IMR-90 (cell line): ENCODE results near the gene CDX4. TPM values are rescaled to one million over a fixed set of nuclear protein-coding genes. Genes with fewer than 3 reads are reported as not detected.

Source experiments
- ATAC-seq: fragments of 200-7000 bp; cut with Tn5 transposase; 2 replicates; pipeline ENCODE4 v1.9.1; 2020; ENCODE audit warnings: low read depth, mild to moderate bottlenecking, moderate library complexity
- BruUV-seq: library from RNA; stranded (reverse); fragments of 400-500 nt; replicated peaks from 2 replicates; lab custom pipeline; 2021; lab: Mats Ljungman, UMichigan
- CTCF ChIA-PET: fragments of 300-600 bp; formaldehyde crosslinking; extraction: SDS; loops from one replicate; lab custom pipeline; 2021; ENCODE audit warnings: antibody characterized with exemption; lab: Yijun Ruan, JAX
- POLR2A ChIA-PET: fragments of 300-600 bp; sonication (Branson Sonifier 250); formaldehyde crosslinking; loops from one replicate; lab custom pipeline; 2022; ENCODE audit warnings: antibody characterized with exemption; ENCODE audit not compliant: unreplicated experiment; lab: Charles Lee
- DNase-seq: peaks from one replicate; pipeline ENCODE4 v3.0.0; 2013
- H2AFZ ChIP-seq: replicated peaks from 2 replicates; pipeline ENCODE3; 2013; ENCODE audit warnings: low read length, mild to moderate bottlenecking; ENCODE audit not compliant: poor library complexity
- H2AK5ac ChIP-seq: 2 replicates; pipeline ENCODE4 v1.6.1; 2013; ENCODE audit warnings: low read depth, low read length, inconsistent platforms
- H2AK9ac ChIP-seq: replicated peaks from 2 replicates; pipeline ENCODE3; 2013; ENCODE audit warnings: mild to moderate bottlenecking, low read depth, low read length, moderate library complexity; ENCODE audit not compliant: poor library complexity
- H2BK120ac ChIP-seq: 2 replicates; pipeline ENCODE4 v1.6.1; 2013; ENCODE audit warnings: low read depth, low read length, inconsistent platforms
- H2BK15ac ChIP-seq: 3 replicates; pipeline ENCODE4 v1.6.1; 2013; ENCODE audit warnings: low read depth, low read length, inconsistent platforms
- H2BK20ac ChIP-seq: 2 replicates; pipeline ENCODE4 v1.6.1; 2013; ENCODE audit warnings: low read depth, mild to moderate bottlenecking, inconsistent platforms, low read length, moderate library complexity
- H2BK5ac ChIP-seq: 2 replicates; pipeline ENCODE4 v1.6.1; 2013; ENCODE audit warnings: mild to moderate bottlenecking, low read depth, low read length, inconsistent platforms; ENCODE audit not compliant: poor library complexity, severe bottlenecking
- H3K14ac ChIP-seq: replicated peaks from 2 replicates; pipeline ENCODE4 v1.6.1; 2013; ENCODE audit warnings: low read depth, low read length, inconsistent platforms
- H3K18ac ChIP-seq: 2 replicates; pipeline ENCODE4 v1.6.1; 2013; ENCODE audit warnings: low read depth, low read length, control low read depth
- H3K23ac ChIP-seq: 2 replicates; pipeline ENCODE4 v1.6.1; 2013; ENCODE audit warnings: low read depth, low read length, inconsistent platforms
- H3K27ac ChIP-seq: 2 replicates; pipeline ENCODE4 v1.5.1; 2013; ENCODE audit warnings: mild to moderate bottlenecking, control low read depth, low read length; ENCODE audit not compliant: insufficient read depth
- H3K27me3 ChIP-seq: 2 replicates; pipeline ENCODE4 v1.6.1; 2013; ENCODE audit warnings: low read length; ENCODE audit not compliant: control insufficient read depth, insufficient read depth
- H3K36me3 ChIP-seq: 2 replicates; pipeline ENCODE4 v1.6.1; 2013; ENCODE audit warnings: low read length, mixed read lengths; ENCODE audit not compliant: control insufficient read depth, insufficient read depth
- H3K4ac ChIP-seq: 2 replicates; pipeline ENCODE4 v1.6.1; 2013; ENCODE audit warnings: low read depth, low read length, inconsistent platforms
- H3K4me1 ChIP-seq: 2 replicates; pipeline ENCODE4 v1.6.1; 2013; ENCODE audit warnings: low read length, mixed read lengths; ENCODE audit not compliant: control insufficient read depth, insufficient read depth
- H3K4me2 ChIP-seq: 2 replicates; pipeline ENCODE4 v1.6.1; 2013; ENCODE audit warnings: low read depth, mild to moderate bottlenecking, control low read depth, low read length, moderate library complexity
- H3K4me3 ChIP-seq: 2 replicates; pipeline ENCODE4 v1.5.1; 2013; ENCODE audit warnings: low read depth, mild to moderate bottlenecking, control low read depth, low read length, moderate library complexity; ENCODE audit not compliant: insufficient read depth
- H3K56ac ChIP-seq: 2 replicates; pipeline ENCODE4 v1.6.1; 2013; ENCODE audit warnings: low read length, inconsistent platforms; ENCODE audit not compliant: insufficient read depth; ENCODE audit errors: extremely low read depth
- H3K79me1 ChIP-seq, 2 experiments: 2 replicates each; pipeline ENCODE4 v1.6.1; 2013; ENCODE audit warnings: low read length in 2 of 2, inconsistent platforms in 1 of 2, low read depth in 1 of 2
- H3K9ac ChIP-seq: 2 replicates; pipeline ENCODE4 v1.6.1; 2013; ENCODE audit warnings: low read depth, low read length, control low read depth
- H3K9me1 ChIP-seq: 2 replicates; pipeline ENCODE4 v1.6.1; 2013; ENCODE audit warnings: low read length, inconsistent platforms; ENCODE audit not compliant: insufficient read depth
- H3K9me3 ChIP-seq: 2 replicates; pipeline ENCODE4 v1.6.1; 2013; ENCODE audit warnings: low read length; ENCODE audit not compliant: control insufficient read depth, insufficient read depth
- H4K20me1 ChIP-seq: 2 replicates; pipeline ENCODE4 v1.6.1; 2013; ENCODE audit warnings: low read length, inconsistent platforms; ENCODE audit not compliant: insufficient read depth
- H4K5ac ChIP-seq: 2 replicates; pipeline ENCODE4 v1.6.1; 2013; ENCODE audit warnings: mild to moderate bottlenecking, low read depth, low read length, control low read depth
- H4K8ac ChIP-seq, 2 experiments: 2 replicates each; pipeline ENCODE4 v1.6.1; 2013; ENCODE audit warnings: low read depth in 2 of 2, low read length in 2 of 2, control low read depth in 1 of 2, inconsistent platforms in 1 of 2
- H4K91ac ChIP-seq: 2 replicates; pipeline ENCODE4 v1.6.1; 2013; ENCODE audit warnings: low read depth, low read length, inconsistent platforms; ENCODE audit not compliant: insufficient read depth
- BHLHE40 ChIP-seq: fragments of 150-350 bp; IDR thresholded peaks from 2 replicates; pipeline ENCODE4 v1.6.1; 2016; ENCODE audit warnings: mild to moderate bottlenecking, low read depth, low read length
- CEBPB ChIP-seq: IDR thresholded peaks from 2 replicates; pipeline ENCODE4 v1.6.1; 2012; ENCODE audit warnings: low read depth, low read length, improper control_type of control experiment
- CHD1 ChIP-seq: IDR thresholded peaks from 2 replicates; pipeline ENCODE4 v1.6.1; 2012; ENCODE audit warnings: low read depth, low read length, improper control_type of control experiment
- FOS ChIP-seq: fragments of 150-350 bp; IDR thresholded peaks from 2 replicates; pipeline ENCODE4 v1.6.1; 2016; ENCODE audit warnings: low read depth, low read length
- MAFK ChIP-seq: IDR thresholded peaks from 2 replicates; pipeline ENCODE4 v1.6.1; 2012; ENCODE audit warnings: low read depth, low read length, improper control_type of control experiment
- MAZ ChIP-seq: IDR thresholded peaks from 2 replicates; pipeline ENCODE4 v1.6.1; 2012; ENCODE audit warnings: low read depth, mild to moderate bottlenecking, low read length, improper control_type of control experiment, moderate library complexity, borderline replicate concordance
- MXI1 ChIP-seq: IDR thresholded peaks from 2 replicates; pipeline ENCODE4 v1.6.1; 2012; ENCODE audit warnings: low read depth, mild to moderate bottlenecking, low read length, moderate library complexity, borderline replicate concordance
- NFE2L2 ChIP-seq: fragments of 150-350 bp; IDR thresholded peaks from 2 replicates; pipeline ENCODE4 v1.6.1; 2016; ENCODE audit warnings: low read depth, mild to moderate bottlenecking, low read length
- POLR2A ChIP-seq: IDR thresholded peaks from 2 replicates; pipeline ENCODE4 v1.6.1; 2012; ENCODE audit warnings: mild to moderate bottlenecking, low read depth, low read length
- RAD21 ChIP-seq: IDR thresholded peaks from 2 replicates; pipeline ENCODE4 v1.6.1; 2012; ENCODE audit warnings: low read length, improper control_type of control experiment
- RCOR1 ChIP-seq: IDR thresholded peaks from 2 replicates; pipeline ENCODE4 v1.6.1; 2012; ENCODE audit warnings: mild to moderate bottlenecking, low read length, improper control_type of control experiment; ENCODE audit not compliant: insufficient replicate concordance
- RFX5 ChIP-seq: IDR thresholded peaks from 2 replicates; pipeline ENCODE4 v1.8.0; 2012; ENCODE audit warnings: low read depth, mild to moderate bottlenecking, low read length, moderate library complexity
- SMC3 ChIP-seq: fragments of 150-350 bp; IDR thresholded peaks from 2 replicates; pipeline ENCODE4 v1.6.1; 2016; ENCODE audit warnings: low read depth, mild to moderate bottlenecking, antibody characterized with exemption, low read length, moderate library complexity
- WGBS, 2 experiments: methylation state at CpG; one replicate each; pipeline versions ENCODE4 v1.1.5 to v1.1.7; 2013; ENCODE audit warnings: missing lambda C conversion rate in 2 of 2; ENCODE audit not compliant: insufficient read length in 1 of 2; ENCODE audit errors: extremely low coverage in 2 of 2; 5-methylcytosine and 5-hydroxymethylcytosine counted together
- dilution Hi-C: fragments of 300-500 bp; cut with HindIII; formaldehyde crosslinking; loops from one replicate; pipeline ENCODE4 v1.14.3; 2018; ENCODE audit warnings: low sequenced_read_pairs; ENCODE audit not compliant: unreplicated experiment
- in situ Hi-C: fragments of 300-500 bp; cut with MboI; formaldehyde crosslinking; loops from 3 replicates; pipeline ENCODE4 v1.14.3; 2019; ENCODE audit warnings: low sequenced_read_pairs, inconsistent platforms, mixed read lengths
- intact Hi-C: fragments of 100-400 bp; cut with micrococcal nuclease; formaldehyde crosslinking; loops from 2 replicates; pipeline ENCODE4 v1.10.0; 2022
- polyA plus RNA-seq, 3 experiments: library from polyadenylated mRNA; depleted of rRNA; stranded (reverse); fragments of >200 nt; gene quantifications; 2 replicates each; pipeline ENCODE4 v1.2.3, GENCODE V29; 2012; ENCODE audit warnings: low replicate concordance in 1 of 3
- total RNA-seq: library from RNA; depleted of rRNA; stranded (reverse); fragments of >200 nt; gene quantifications from 2 replicates; pipeline ENCODE4 v1.2.3, GENCODE V29; 2012
- TF ChIP-seq, protein P1 (sequence below): conservative IDR thresholded peaks from 2 replicates; pipeline ENCODE4 v1.5.1; 2012; ENCODE audit warnings: mild to moderate bottlenecking, low read depth, low read length, improper control_type of control experiment
- TF ChIP-seq, protein P2 (sequence below): fragments of 150-350 bp; IDR thresholded peaks from 2 replicates; pipeline ENCODE4 v1.6.1; 2017; ENCODE audit warnings: mild to moderate bottlenecking, antibody characterized with exemption, low read length, low read depth
- TF ChIP-seq, protein P3 (sequence below): fragments of 150-350 bp; IDR thresholded peaks from 2 replicates; pipeline ENCODE4 v1.6.1; 2016; ENCODE audit warnings: low read depth, mild to moderate bottlenecking, low read length, moderate library complexity, borderline replicate concordance

The CDX4 gene
- total and polyA plus RNA-seq, 2 of the 4 experiments (the other 2 are of a cell fraction), result not detected

DNA sequence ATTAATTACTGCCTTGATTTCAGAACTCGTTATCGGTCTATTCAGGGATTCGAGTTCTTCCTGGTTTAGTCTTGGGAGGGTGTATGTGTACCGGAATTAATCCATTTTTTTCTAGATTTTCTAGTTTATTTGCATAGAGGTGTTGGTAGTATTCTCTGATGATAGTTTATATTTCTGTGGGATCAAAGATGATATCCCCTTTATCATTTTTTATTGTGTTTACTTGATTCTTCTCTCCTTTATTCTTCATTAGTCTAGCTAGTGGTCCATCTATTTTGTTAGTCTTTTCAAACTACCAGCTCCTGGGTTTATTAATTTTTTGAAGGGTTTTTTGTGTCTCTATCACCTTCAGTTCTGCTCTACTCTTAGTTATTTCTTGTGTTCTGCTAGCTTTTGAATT lies 32.1 kb downstream of the CDX4 start:
- H2AFZ ChIP-seq, result no peak overlapping the region
- no peak overlapping the region for H4K91ac ChIP-seq
- H3K14ac ChIP-seq, result no peak overlapping the region
- ChIA-PET POLR2A (no interaction called here), CTCF (interaction anchor here (0.7 kb wide), 1 partner anchor 42 kb away, joined by 3 read pairs; no protein-coding TSS in a partner anchor)
- no peak overlapping the region for H2BK20ac ChIP-seq
- no peak overlapping the region for H3K23ac ChIP-seq
- no peak overlapping the region for H2AK9ac ChIP-seq
- H3K9me1 ChIP-seq, result no peaks in the 10 kb centered on the region
- no peaks in the 10 kb centered on the region for H3K4me1 ChIP-seq
- no peak overlapping the region for H3K9ac ChIP-seq
- no peaks in the 10 kb centered on the region for H4K20me1 ChIP-seq
- dilution Hi-C loops, result no loop called here
- no peaks in the 10 kb centered on the region for H3K36me3 ChIP-seq
- no peak for DNase-seq
- no peak for ATAC-seq
- H2BK5ac ChIP-seq, result no peak overlapping the region
- no peak overlapping the region for H3K4me3 ChIP-seq
- H4K5ac ChIP-seq, result no peak overlapping the region
- no peaks in the 10 kb centered on the region for H3K9me3 ChIP-seq
- no peak overlapping the region for H2AK5ac ChIP-seq
- H3K27me3 ChIP-seq, result no peaks in the 10 kb centered on the region
- H2BK15ac ChIP-seq, result no peak overlapping the region
- H3K27ac ChIP-seq, result no peak overlapping the region
- no peak overlapping the region for H3K4ac ChIP-seq
- H3K18ac ChIP-seq, result no peak overlapping the region
- no CpG with 5 or more reads among the region's 4 CpGs for whole genome bisulfite sequencing, 2 experiments
- H2BK120ac ChIP-seq, result no peak overlapping the region
- no peak overlapping the region for H4K8ac ChIP-seq
- no peak overlapping the region for H3K4me2 ChIP-seq
- in situ Hi-C loops, result no loop called here
- no peak overlapping the region for H3K56ac ChIP-seq
- intact Hi-C loops, result no loop called here
- H3K79me1 ChIP-seq, result no peaks in the 10 kb centered on the region
- BruUV-seq, result no TSS peak
- no peak for TF ChIP-seq MAZ
- no peak for TF ChIP-seq MAFK
- no peak for TF ChIP-seq POLR2A
- TF ChIP-seq, protein P1, sequence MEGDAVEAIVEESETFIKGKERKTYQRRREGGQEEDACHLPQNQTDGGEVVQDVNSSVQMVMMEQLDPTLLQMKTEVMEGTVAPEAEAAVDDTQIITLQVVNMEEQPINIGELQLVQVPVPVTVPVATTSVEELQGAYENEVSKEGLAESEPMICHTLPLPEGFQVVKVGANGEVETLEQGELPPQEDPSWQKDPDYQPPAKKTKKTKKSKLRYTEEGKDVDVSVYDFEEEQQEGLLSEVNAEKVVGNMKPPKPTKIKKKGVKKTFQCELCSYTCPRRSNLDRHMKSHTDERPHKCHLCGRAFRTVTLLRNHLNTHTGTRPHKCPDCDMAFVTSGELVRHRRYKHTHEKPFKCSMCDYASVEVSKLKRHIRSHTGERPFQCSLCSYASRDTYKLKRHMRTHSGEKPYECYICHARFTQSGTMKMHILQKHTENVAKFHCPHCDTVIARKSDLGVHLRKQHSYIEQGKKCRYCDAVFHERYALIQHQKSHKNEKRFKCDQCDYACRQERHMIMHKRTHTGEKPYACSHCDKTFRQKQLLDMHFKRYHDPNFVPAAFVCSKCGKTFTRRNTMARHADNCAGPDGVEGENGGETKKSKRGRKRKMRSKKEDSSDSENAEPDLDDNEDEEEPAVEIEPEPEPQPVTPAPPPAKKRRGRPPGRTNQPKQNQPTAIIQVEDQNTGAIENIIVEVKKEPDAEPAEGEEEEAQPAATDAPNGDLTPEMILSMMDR, result no peak
- TF ChIP-seq, protein P2, sequence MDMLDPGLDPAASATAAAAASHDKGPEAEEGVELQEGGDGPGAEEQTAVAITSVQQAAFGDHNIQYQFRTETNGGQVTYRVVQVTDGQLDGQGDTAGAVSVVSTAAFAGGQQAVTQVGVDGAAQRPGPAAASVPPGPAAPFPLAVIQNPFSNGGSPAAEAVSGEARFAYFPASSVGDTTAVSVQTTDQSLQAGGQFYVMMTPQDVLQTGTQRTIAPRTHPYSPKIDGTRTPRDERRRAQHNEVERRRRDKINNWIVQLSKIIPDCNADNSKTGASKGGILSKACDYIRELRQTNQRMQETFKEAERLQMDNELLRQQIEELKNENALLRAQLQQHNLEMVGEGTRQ, result no peak
- no peak for TF ChIP-seq MXI1
- no peak for TF ChIP-seq FOS
- no peak for TF ChIP-seq RCOR1
- no peak for TF ChIP-seq BHLHE40
- TF ChIP-seq, protein P3, sequence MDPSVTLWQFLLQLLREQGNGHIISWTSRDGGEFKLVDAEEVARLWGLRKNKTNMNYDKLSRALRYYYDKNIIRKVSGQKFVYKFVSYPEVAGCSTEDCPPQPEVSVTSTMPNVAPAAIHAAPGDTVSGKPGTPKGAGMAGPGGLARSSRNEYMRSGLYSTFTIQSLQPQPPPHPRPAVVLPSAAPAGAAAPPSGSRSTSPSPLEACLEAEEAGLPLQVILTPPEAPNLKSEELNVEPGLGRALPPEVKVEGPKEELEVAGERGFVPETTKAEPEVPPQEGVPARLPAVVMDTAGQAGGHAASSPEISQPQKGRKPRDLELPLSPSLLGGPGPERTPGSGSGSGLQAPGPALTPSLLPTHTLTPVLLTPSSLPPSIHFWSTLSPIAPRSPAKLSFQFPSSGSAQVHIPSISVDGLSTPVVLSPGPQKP, result no peak
- no peak for TF ChIP-seq CEBPB
- TF ChIP-seq RFX5, result no peak
- TF ChIP-seq RAD21, result no peak
- TF ChIP-seq SMC3, result no peak
- TF ChIP-seq NFE2L2, result no peak
- no peak for TF ChIP-seq CHD1
